HG03139 (cell line): ENCODE data around the gene CCDC54.
"Not testable (repeated sequence)": the region's sequence is repeated elsewhere in the genome, so short reads cannot be mapped to it uniquely, and the experiment has no call there.

Experiments used
- ATAC-seq: cut with Tn5 transposase; IDR thresholded peaks from one replicate; pipeline ENCODE4 v1.9.1; 2021; ENCODE audit not compliant: unreplicated experiment

The CCDC54 gene

DNA sequence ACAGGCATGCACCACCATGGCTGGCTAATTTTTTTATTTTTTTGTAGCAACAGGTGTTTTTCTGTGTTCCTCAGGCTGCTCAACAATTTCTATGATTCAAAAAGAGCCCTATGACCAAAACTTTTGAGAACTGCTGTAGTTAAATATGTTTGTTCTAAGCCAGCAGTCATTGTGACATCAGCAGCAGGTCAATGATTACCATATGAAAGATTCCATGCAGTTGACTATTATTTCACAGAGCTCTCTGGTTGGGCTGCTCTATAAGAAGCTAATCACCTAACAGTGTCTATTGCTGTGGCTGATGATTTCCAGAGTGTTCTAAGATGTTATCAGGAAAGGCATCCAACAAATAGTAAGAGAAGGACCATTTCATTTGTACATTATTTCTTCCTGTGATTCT is at the start of gene CCDC54:
TSS of gene CCDC54 (plus strand) at position 289 of the 400 bp plus-strand sequence. CDS start 149 bp downstream, outside the sequence.
- ATAC-seq, result no peak

DNA sequence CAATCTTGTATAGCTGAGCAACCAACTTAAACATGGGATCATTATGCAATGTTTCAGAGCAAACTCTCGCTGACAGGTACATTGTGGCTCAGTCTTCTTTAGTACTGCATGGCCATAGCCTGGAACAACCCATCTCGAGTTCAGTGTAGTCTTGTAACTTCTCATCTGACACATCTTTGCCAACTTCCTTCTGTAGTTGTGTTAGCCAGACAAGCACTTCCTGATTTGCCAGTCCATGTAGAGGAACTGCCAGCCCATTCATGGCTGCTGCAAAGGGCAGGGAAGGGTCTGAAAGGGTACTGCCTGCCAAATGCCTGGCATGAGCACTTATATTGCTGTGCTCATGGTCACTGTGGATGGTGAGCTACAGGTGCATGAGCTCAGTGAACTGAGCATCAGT is 49.2 kb upstream of the CCDC54 start:
- ATAC-seq, result no peak

DNA sequence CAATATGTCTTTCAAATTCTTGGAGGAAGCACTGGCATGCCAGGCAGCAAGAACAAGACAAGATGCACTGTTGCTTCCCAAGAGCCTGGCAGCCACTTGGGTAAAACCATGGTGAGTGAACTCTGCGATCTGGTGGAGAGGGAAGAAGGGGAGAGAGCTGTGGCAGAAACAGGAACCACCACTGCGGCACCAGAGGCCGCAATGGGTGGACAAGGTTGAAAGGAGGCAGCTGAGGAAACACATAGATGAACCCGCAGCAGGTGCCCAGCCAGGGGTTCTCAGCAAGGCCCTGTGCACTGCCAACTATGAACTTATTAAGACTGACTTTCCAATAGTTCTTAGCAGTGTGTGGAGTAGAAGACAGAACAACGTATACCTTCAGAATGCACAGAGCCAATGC is 48.2 kb upstream of the CCDC54 start:
- no peak for ATAC-seq

DNA sequence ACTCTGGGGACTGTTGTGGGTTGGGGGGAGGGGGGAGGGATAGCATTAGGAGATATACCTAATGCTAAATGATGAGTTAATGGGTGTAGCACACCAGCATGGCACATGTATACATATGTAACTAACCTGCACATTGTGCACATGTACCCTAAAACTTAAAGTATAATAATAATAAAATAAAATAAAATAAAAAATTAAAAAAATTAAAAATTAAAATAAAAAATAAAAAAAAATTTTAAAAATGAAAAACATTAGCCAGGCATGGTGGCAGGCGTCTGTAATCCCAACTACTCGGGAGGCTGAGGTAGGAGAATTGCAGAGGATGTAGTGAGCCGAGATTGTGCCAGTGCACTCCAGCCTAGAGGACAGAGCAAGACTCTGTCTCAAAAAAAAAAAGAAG is 37.5 kb upstream of the CCDC54 start:
- ATAC-seq, result not testable (repeated sequence)

DNA sequence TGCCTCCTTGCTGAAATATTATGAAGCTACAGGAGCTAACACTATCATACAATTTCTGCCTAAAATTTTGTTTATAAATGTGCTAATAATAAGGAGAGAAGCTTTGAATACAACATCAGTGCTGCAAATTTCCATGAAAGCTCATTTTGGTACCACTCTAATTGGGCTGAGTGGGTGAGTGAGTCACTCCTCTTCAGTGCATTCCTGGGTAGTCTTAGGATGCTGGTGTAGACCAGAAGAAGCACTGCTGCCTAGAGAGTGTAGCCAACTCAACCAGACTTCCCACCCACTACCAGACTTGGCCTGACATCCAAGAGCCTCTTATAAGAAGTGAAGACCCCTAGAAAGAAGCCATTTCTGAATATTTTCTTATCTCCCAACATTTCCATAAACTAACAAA is 32.5 kb upstream of the CCDC54 start:
- no peak for ATAC-seq

DNA sequence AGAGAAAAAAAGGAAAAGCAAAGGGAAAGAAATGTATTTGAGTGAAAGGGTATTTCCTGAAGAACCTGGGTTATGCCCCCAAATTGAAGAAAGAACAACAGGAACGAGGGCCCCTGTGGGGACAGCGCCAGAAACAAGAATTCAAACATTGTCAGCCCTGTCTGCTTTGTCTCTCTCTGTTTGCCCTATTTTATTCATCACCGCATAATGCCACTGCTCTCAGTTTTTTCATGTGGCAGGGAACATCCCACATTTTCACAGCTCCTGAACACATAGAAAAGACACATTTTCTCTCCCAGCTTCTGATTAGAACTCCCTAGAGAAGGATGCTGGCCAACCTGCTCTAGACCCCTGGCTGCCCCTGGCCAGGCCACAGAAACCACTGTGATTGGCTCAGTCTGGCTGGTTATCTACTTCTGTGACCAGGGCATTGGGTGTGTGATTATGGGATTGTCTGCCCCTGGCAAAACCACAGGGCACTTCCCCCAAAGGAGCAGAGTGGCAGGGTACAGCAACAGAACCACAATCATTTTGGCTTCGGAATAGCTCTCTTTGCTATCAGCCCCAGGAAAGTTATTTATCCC is 31.3 kb upstream of the CCDC54 start:
- ATAC-seq, result no peak

DNA sequence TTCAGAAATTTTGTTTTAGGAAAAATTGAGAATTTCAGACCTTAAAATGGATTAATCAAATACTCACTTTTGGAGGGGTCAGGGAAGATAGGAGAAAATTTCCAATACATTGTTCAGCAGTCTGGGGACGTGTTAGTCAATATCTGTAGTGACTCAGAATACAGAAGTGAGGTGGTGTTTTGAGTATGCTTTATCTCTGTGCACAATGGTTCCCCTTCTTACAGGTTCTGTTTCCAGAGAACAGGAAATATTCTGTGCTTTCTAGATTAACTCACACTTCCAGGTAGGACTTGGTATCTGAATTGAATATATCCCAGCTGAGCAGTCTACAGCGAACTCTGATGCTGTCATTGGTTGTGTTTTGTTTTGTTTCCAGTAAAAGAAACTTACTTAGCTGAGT is 30.7 kb upstream of the CCDC54 start:
- no peak for ATAC-seq

DNA sequence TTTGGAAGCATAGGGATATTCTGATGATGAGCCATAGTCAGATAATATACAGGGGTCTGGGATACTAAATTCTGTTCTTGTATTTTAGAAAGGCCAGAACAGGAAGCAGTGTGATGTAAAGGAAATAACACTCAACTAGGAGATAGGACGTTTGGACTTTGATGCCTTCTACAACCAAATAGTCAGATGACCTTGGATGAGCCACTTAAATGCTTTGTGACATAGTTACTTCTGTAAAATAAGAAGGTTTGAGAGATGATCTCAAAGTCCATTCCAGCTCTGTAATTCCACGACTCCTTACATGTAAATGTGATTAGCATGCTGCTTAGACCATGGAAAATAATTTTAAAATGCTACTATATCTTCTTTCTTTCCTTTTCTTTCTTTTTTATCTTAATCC is 29.5 kb upstream of the CCDC54 start:
- no peak for ATAC-seq

DNA sequence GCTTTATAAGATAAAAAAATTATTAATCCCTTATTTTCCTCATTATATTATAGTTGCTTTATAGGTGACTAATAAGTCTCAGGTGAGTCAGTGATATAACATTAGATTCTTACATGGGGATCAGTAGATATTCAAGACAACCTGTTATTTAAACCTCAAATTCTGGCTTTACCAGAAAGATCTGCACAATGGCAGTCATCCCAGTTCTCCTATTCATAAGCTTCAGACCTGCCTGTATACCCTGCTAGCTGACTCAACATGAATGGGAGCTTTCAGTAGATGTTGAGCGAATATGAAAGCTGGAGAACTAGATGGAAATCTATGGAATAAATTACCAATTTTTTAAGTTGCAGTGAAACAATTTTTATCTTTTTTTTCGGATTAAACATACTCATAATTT is 20.5 kb upstream of the CCDC54 start:
- no peak for ATAC-seq

DNA sequence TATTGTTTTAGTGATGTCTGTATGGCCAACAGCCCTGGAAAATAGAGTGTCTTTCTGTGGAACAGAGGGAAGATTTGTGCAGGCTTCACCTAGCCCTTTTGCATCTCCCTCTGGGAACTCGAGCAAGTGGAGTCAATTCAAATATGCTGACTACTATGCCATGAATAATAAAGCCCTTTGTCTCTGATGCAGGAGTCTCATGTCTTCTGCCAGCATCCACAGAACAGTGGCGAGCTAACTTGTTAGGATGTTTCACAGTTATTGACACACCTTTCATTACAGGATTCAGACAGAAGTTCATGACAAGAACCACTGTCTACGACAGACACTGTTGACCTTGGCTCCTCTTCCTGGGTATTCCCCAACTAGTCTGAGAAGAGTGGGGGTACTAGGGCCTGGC is 15.6 kb upstream of the CCDC54 start:
- ATAC-seq, result no peak

DNA sequence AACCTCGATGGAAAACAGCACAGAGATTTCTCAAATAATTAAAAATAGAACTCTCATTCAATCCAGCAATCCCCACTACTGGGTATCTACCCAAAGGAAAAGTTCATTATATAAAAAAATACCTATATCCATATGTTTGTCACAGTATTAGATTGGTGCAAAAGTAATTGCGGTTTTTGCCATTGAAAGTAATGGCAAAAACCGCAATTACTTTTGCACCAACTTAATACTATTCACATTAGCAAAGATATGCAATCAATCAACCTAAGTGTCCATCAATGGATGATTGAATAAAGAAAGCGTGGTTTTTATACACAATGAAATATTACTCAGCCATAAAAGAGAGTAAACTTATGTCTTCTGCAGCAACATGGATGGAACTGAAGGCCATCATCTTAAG is 12.2 kb upstream of the CCDC54 start:
- no peak for ATAC-seq

DNA sequence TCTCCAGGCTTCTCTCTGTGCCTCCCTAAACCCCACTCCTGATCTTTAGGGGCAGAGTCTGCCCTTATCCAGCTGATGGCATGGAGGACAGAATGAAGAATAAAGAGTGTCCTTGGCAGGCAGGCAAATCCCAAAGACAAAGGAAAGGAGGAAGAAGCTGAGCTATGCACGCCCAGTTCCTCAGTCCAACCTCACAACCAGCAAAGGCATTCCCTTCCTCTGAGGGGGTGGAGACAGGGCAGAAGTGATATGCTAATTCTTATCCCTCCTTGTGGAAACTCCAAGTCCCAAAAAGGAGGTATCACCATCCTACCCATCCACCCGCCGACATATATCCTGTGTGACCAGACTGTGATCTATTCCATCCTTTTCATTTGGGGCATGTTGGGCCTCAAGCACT is 10.5 kb upstream of the CCDC54 start:
- no peak for ATAC-seq

DNA sequence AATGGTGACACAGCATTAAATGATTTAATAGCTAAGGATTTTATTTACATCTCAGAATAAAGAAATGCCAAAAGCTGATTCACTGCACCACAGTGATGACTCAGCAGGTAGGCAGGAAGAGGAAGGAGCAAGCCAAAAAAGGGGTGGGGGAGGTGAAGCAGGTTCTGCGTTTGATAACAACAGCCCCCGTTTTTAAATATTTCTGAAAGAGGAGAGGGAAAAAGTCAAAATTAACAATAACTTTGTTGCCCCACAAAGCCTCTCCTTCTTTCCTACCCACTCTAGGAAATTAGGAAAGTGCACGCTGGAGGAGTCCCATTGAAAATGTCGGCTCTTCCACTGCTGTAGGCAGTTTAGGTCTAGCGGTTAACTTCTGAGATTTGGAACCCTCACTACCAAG is 9.9 kb upstream of the CCDC54 start:
- ATAC-seq, result no peak

DNA sequence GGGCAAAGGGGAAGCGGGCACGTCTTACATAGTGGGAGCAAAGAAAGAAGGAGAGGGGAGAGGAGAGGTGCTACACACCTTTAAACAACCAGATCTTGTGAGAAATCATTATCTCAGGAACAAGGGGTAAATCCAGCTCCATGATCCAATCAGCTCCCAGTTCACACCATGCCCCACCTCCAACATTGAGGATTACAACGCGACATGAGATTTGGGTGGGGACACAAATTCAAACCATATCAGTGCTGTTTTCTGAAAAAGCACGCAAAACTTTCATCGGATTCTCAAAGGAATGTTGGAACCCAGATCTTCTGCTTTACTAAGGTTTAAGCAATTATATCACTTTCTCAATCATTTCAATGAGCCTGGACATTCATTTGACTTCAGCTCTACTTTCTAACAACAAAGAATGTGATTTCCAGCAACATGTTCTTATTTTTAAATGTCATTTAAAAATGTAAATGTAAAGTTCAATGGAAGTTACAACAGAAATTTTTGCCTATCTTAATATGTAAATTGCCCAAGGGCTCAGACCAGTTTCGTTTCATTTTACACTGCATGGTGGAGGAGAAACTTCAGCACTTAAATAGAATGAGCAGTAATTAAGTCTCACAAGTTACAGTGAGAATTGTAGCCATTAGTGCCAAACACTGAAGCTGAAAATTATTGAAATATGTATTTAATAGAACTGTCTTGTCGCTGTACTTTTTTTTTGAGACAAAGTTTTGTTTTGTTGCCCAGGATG is 8.4 kb upstream of the CCDC54 start:
- no peak for ATAC-seq

DNA sequence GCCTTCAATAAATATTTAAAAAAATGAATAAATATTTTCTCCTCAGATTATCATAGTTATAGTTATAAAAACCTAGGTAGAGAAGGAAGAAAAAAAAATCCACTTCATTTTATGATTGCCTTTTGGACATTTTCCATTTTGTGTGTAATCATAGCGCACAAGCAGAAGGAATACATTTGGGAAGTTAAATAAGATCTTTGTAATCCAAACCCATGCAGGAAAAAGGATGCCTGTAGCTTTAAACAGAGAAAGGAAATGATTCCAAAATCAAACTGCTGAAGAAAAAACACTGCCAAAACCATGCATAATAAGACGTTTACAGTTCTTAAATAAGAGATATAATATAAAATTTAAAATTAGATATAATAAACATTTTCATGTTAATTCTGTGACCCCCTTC is 7.4 kb upstream of the CCDC54 start:
- ATAC-seq, result no peak

DNA sequence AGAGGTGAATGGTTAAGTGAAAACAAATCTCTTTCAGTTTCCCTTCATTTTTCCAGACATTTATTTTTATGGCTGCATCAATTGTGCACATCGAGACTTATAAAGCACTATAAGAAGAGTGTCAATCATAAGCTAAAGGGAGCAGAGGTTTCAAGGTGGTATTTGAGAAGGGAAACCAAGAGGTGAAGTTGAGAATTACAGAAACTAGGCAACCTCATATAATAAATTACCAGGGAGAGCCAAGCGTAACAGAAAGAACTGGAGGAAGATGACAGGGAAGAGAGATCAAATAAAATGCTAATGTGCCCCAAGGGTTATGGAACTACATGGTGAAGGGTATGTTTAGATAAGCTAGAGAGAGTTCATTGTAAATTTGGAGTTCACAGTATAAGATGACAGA is 6.3 kb upstream of the CCDC54 start:
- no peak for ATAC-seq

DNA sequence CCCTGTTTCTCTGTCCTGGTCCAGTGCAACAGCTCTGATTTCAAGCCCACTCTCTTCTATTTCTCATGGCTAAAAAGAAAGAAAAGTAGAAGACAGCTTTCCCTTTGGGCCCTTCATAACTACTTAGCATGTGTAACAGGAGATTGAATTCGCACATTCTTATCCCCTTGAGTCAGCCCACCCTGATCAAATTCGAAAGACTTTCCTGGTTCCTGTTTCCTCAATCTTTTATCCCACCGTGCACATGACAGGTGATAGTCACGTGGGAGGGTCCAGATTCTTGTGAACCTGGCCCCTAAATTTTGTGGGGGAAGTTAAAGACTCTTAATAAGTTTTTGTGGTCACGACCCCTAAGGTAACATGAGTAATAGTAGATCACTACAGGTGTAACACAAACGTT is 4.7 kb upstream of the CCDC54 start:
- no peak for ATAC-seq

DNA sequence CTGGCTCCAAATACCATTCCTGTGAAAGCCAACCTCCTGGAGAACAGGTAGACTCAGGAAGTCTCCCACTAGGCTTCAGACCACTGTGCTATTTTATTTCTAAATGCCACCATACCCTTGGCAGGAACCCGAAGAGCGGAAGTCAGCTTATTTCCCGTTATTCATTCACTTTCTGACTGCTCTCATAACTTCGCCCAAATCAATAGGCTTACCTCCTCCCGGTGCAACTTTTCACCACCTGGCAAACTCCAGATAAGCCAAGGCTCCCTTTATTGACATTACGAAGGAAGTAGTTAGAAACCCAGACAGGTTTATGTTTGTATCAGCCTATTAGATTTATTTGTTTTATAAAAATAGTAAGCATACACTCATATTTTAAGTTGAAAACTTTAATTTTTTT is 3.3 kb upstream of the CCDC54 start:
- no peak for ATAC-seq

DNA sequence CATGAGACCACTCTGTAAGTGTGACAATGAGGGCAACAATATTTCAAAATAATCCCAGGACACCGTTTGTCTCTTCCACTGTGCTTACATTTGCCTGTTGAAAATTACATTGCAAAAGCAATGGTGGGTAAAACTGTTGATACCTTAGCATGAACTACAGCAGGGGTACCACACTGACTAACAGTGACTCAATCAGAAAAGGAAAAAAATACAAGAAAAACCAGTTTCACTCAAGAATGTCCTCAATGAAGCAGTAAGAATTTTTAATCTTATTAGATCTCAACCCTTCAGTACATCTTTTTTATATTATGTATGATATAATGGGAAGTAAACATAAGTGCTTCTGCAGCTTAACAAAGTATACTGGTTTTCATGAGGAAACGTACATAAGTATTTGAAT is 1.6 kb upstream of the CCDC54 start:
- no peak for ATAC-seq

DNA sequence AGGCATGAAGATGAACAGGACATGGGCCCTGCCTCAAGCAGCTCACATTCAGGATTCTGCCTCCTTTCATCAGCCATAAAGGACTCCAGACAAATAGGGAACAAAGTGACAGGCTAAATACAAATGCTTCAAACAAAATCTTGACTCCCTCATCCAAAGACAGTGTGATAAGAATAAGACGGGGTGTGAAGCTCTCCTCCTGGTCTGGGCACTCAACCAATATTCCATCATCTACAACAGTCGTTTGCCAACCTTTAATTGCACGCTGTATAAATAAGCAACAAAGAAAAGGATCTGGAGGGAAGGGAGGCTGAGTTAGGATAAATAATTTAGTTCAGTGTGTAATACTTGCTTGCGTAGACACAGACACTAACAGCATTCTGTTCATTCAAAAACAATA is 5.4 kb downstream of the CCDC54 start:
- ATAC-seq, result no peak

DNA sequence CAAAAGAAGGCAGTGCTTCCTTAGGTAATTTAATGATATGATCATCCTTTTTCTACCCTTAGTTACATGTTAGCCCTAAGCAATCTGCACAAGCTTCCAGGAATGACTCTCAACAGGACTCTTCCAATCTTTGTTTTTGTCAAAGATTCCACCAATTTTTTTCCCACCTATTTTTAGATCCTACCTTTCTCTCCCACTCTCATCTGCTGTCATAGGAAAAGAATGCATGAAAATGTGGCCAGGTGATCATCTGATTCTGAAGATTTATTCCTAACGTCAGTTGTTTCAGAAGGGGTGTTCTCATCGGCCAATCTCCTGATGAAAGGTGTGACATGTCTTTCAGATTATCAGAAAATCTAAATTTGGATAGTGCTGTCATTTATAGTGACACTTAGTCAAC is 7.2 kb downstream of the CCDC54 start:
- ATAC-seq, result no peak

DNA sequence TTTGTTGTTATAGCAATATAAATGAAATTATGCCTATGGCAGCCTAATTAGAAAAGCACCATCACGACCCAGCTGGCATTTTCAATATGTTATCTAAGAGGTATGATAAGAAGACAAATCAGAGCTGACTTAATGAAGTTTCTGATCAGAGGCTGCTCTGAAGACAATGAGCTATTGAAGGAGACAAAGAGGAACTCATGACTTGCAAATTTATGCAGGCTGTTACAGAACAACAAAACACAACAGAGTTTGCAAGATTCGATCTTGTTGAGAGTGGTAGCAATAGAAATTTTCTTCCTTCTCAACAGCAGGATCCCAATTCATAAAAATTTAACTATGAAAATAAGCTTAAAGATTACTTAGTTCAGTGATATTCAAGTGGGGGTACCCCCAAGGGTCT is 7.7 kb downstream of the CCDC54 start:
- ATAC-seq, result no peak

DNA sequence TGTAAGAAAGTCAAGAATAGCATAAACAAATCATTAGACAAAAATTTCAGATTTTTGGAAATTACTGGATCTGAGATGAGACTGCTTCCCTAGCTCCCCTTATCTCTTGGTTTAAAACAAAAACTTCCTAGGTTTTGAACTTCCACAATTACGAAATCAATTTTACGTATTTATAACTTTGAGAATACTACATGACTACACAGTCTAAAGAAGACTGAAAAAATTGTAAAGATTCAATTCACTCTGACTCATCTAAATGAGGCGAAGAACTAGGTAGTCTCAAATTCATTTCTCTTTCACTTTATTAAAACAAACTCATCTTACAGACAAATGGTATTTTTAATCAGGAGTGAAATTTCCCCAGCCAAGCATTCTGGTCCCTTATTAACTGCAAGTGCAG is 10.3 kb downstream of the CCDC54 start:
- no peak for ATAC-seq
